CD4-positive, alpha-beta T cell (primary cell): ENCODE data around the gene FAM124A. TPM values are rescaled to one million over a fixed set of nuclear protein-coding genes. Genes with fewer than 3 reads are reported as not detected.

Source experiments
- ATAC-seq: fragments of 200-7000 bp; cut with Tn5 transposase; one replicate; pipeline ENCODE4 v1.10.0; 2022; ENCODE audit warnings: mild to moderate bottlenecking; ENCODE audit not compliant: poor library complexity
- CTCF ChIA-PET: fragments of 350-600 bp; sonication (Branson Sonifier 250); formaldehyde crosslinking; loops from one replicate; lab custom pipeline; 2021; ENCODE audit warnings: antibody characterized with exemption, inconsistent platforms; lab: Charles Lee
- POLR2A ChIA-PET: fragments of 350-600 bp; sonication (Branson Sonifier 250); formaldehyde crosslinking; loops from one replicate; lab custom pipeline; 2021; ENCODE audit warnings: antibody characterized with exemption, inconsistent platforms; lab: Charles Lee
- DNase-seq, 14 experiments: peaks; one replicate each; pipeline ENCODE4 v3.0.0-alpha.2; 2013 to 2020; ENCODE audit warnings: mixed read lengths in 2 of 14
- H3K27ac ChIP-seq, 2 donors: one replicate each; pipeline versions ENCODE4 v1.5.1 to v1.7.0; 2013; ENCODE audit warnings: low read length in 2 of 2, low read depth in 1 of 2, mild to moderate bottlenecking in 1 of 2
- H3K27me3 ChIP-seq, 2 experiments: 1 replicate in 1 of 2; 2 replicates in 1 of 2; pipeline versions ENCODE4 v1.6.1 to v1.7.0; 2013; ENCODE audit warnings: low read length in 2 of 2, control low read depth in 1 of 2, mild to moderate bottlenecking in 1 of 2, moderate library complexity in 1 of 2; ENCODE audit not compliant: insufficient read depth in 2 of 2, control insufficient read depth in 1 of 2
- H3K36me3 ChIP-seq: one replicate; pipeline ENCODE4 v1.6.1; 2013; ENCODE audit warnings: low read length, control low read depth; ENCODE audit not compliant: insufficient read depth
- H3K4me1 ChIP-seq: one replicate; pipeline ENCODE4 v1.6.1; 2013; ENCODE audit warnings: low read length, control low read depth; ENCODE audit not compliant: insufficient read depth
- H3K4me3 ChIP-seq: one replicate; pipeline ENCODE4 v1.5.1; 2013; ENCODE audit warnings: mild to moderate bottlenecking, low read length, moderate library complexity
- H3K9me3 ChIP-seq, 2 experiments: 1 replicate in 1 of 2; 2 replicates in 1 of 2; pipeline versions ENCODE4 v1.6.1 to v1.7.0; 2013; ENCODE audit warnings: low read length in 2 of 2, mild to moderate bottlenecking in 2 of 2, control low read depth in 1 of 2, moderate library complexity in 1 of 2; ENCODE audit not compliant: control insufficient read depth in 1 of 2, insufficient read depth in 1 of 2
- H3K27ac Mint-ChIP-seq: one replicate; pipeline ENCODE4 v1.8.0; 2020; ENCODE audit warnings: mixed read lengths
- H3K27me3 Mint-ChIP-seq: one replicate; pipeline ENCODE4 v1.8.0; 2021; ENCODE audit warnings: mixed read lengths
- H3K36me3 Mint-ChIP-seq: one replicate; pipeline ENCODE4 v1.8.0; 2021; ENCODE audit warnings: low read depth, mixed read lengths
- H3K4me1 Mint-ChIP-seq: one replicate; pipeline ENCODE4 v1.8.0; 2021; ENCODE audit warnings: low read depth, mixed read lengths
- H3K4me3 Mint-ChIP-seq: one replicate; pipeline ENCODE4 v1.8.0; 2020; ENCODE audit warnings: mild to moderate bottlenecking, mixed read lengths
- H3K9me3 Mint-ChIP-seq: one replicate; pipeline ENCODE4 v1.8.0; 2020; ENCODE audit warnings: mixed read lengths
- CTCF ChIP-seq: fragments of 200-600 bp; IDR thresholded peaks from one replicate; pipeline ENCODE4 v1.8.0; 2022; ENCODE audit warnings: antibody characterized with exemption, mild to moderate bottlenecking
- intact Hi-C, 2 experiments: fragments of 100-400 bp; cut with DNase I in 1 of 2; cut with micrococcal nuclease in 1 of 2; formaldehyde crosslinking; loops; one replicate each; pipeline versions ENCODE4 v1.15.1 to v1.9.0; 2023 to 2025; cut with DNase I, micrococcal nuclease
- total RNA-seq, 174 experiments: library from RNA in 2 of 174; stranded (reverse) in 2 of 174; gene quantifications; one replicate each; pipeline ENCODE4 v1.2.3 and lab custom pipeline; 2021 to 2026

The FAM124A gene
- total RNA-seq, 2 experiments from 2014 or later, result not detected

- no peak overlapping the region for H3K27ac Mint-ChIP-seq
- ATAC-seq (no peak), DNase-seq (no peak)
- H3K4me3 Mint-ChIP-seq, result no peak overlapping the region
- no peaks in the 10 kb centered on the region for H3K4me1 ChIP-seq
- H3K9me3 ChIP-seq, result no peaks in the 10 kb centered on the region
- TF ChIP-seq CTCF, result no peak
- H3K4me3 ChIP-seq, result no peak overlapping the region
- H3K27ac ChIP-seq, result no peak overlapping the region
- no peaks in the 10 kb centered on the region for H3K36me3 ChIP-seq
- H3K9me3 Mint-ChIP-seq, result no peaks in the 10 kb centered on the region
- H3K27me3 Mint-ChIP-seq, result no peaks in the 10 kb centered on the region
- ChIA-PET POLR2A (no interaction called here), CTCF (no interaction called here)
- no peaks in the 10 kb centered on the region for H3K36me3 Mint-ChIP-seq
- no peaks in the 10 kb centered on the region for H3K4me1 Mint-ChIP-seq
- no peaks in the 10 kb centered on the region for H3K27me3 ChIP-seq
- intact Hi-C loops, result no loop called here
Measured at GRCh38 chr13:51322826-51323225, 100.6 kb downstream of the FAM124A start.

GRCh38 chr13:51323824-51324511 lies 101.8 kb downstream of the FAM124A start:
- intact Hi-C loops, result no loop called here
- ATAC-seq (no peak), DNase-seq (no peak)
- no peaks in the 10 kb centered on the region for H3K27me3 Mint-ChIP-seq
- H3K4me1 Mint-ChIP-seq, result no peaks in the 10 kb centered on the region
- no peak overlapping the region for H3K27ac Mint-ChIP-seq
- Histone ChIP-seq H3K27me3 (no peaks in the 10 kb centered on the region), H3K27ac (no peak overlapping the region), H3K4me3 (no peak overlapping the region), H3K4me1 (no peaks in the 10 kb centered on the region), H3K9me3 (no peaks in the 10 kb centered on the region), H3K36me3 (no peaks in the 10 kb centered on the region)
- CTCF ChIA-PET, result no interaction called here
- no peak overlapping the region for H3K4me3 Mint-ChIP-seq
- no peaks in the 10 kb centered on the region for H3K36me3 Mint-ChIP-seq
- no peaks in the 10 kb centered on the region for H3K9me3 Mint-ChIP-seq
- TF ChIP-seq CTCF, result no peak
- POLR2A ChIA-PET, result no interaction called here

GRCh38 chr13:51324714-51325420 lies 102.7 kb downstream of the FAM124A start:
- Histone ChIP-seq H3K9me3 (no peaks in the 10 kb centered on the region), H3K4me3 (no peak overlapping the region), H3K4me1 (no peaks in the 10 kb centered on the region), H3K27ac (no peak overlapping the region), H3K36me3 (no peaks in the 10 kb centered on the region), H3K27me3 (no peaks in the 10 kb centered on the region)
- Mint-ChIP-seq H3K27ac (no peak overlapping the region), H3K9me3 (no peaks in the 10 kb centered on the region), H3K36me3 (no peaks in the 10 kb centered on the region), H3K27me3 (no peaks in the 10 kb centered on the region), H3K4me3 (no peak overlapping the region), H3K4me1 (no peaks in the 10 kb centered on the region)
- ChIA-PET CTCF (no interaction called here), POLR2A (no interaction called here)
- intact Hi-C loops, result no loop called here
- ATAC-seq (no peak), DNase-seq (no peak)
- no peak for TF ChIP-seq CTCF
